ENCODE results near the gene CAMTA1. TPM values are rescaled to one million over a fixed set of nuclear protein-coding genes. Genes with fewer than 3 reads are reported as not detected.
A peak's percentile ranks its signal among the peaks of the same experiment; 100 is the strongest.

CAMTA1 gene
- total and polyA plus RNA-seq, 2 experiments from 2014 or later, result 89.0 to 145 TPM

GRCh38 chr1:7491818-7492173 is 706.5 kb downstream of the CAMTA1 start:
- WGBS (ENCODE audit: low lambda C conversion rate, missing lambda C conversion rate), result 57% methylated on average over 7 of the region's 7 CpGs
- Histone ChIP-seq H3K4me3 (no peak overlapping the region), H2AFZ (no peak overlapping the region), H4K20me1 (ENCODE audit: insufficient read depth, poor library complexity, severe bottlenecking) (no peaks in the 10 kb centered on the region), H3K27me3 (no peaks in the 10 kb centered on the region), H3K4me2 (no peak overlapping the region), H3K36me3 (replicated peaks; ENCODE audit: insufficient read depth, low read depth) (no peaks in the 10 kb centered on the region), H3K9me2 (replicated peaks; ENCODE audit: insufficient read depth) (no peaks in the 10 kb centered on the region), H3K79me2 (no peaks in the 10 kb centered on the region), H3K4me1 (ENCODE audit: insufficient read depth) (peaks cover 15% of the 10 kb centered on the region), H3K27ac (peak overlapping the region; percentile 56), H3K9me3 (ENCODE audit: low read depth) (no peaks in the 10 kb centered on the region)
- DNase-seq (ENCODE audit: low spot score), result no peak
- TF ChIP-seq EZH2phosphoT487 (IDR thresholded peaks at IDR 0.05; ENCODE audit: low read depth, severe bottlenecking, unreplicated experiment) (no peak), EZH2 (IDR thresholded peaks at IDR 0.05; ENCODE audit: borderline replicate concordance) (no peak), CTCF (IDR thresholded peaks at IDR 0.05; ENCODE audit: poor library complexity) (no peak)

DNA sequence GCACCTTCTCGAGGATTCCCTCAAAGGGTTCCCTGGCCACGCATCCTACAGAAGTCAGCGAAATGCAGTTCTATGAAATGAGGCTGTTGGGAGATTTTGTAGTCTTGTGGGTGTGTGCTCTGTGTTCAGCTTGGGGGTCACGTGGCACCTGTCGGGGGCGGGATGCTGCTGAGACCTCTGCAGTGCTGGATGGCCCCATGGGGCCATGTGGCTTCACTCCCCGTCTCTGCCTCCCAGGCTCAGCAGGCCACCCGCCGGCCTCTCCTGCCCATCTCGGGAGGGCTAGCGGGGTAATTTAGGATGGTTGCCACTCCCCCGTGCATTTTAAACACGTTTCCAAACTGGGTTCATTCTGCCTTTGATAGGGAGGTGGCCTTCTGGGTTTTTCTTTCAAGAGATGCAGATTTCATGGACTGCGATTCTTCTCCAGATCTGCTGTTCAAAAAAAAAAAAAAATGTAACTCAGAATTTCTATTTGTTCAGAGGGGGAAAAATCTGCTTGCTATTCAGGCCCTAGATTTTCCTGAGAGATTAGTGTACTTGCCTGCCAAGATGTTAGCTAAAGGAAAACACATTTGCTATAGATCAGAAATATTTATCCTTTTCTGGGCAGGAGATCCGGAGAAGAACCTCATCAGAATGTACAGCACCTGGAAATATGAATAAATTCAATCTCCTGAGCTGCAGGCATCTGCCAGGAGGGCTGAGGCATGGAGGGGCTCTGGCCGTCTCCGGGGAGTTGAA is 708.6 kb downstream of the CAMTA1 start:
- Histone ChIP-seq H3K36me3 (replicated peaks; ENCODE audit: insufficient read depth, low read depth) (no peaks in the 10 kb centered on the region), H3K4me2 (no peak overlapping the region), H3K9me2 (replicated peaks; ENCODE audit: insufficient read depth) (no peaks in the 10 kb centered on the region), H4K20me1 (ENCODE audit: insufficient read depth, poor library complexity, severe bottlenecking) (no peaks in the 10 kb centered on the region), H3K4me1 (ENCODE audit: insufficient read depth) (peaks cover 15% of the 10 kb centered on the region), H3K4me3 (no peak overlapping the region), H2AFZ (no peak overlapping the region), H3K27me3 (no peaks in the 10 kb centered on the region), H3K79me2 (no peaks in the 10 kb centered on the region), H3K9me3 (ENCODE audit: low read depth) (no peaks in the 10 kb centered on the region), H3K27ac (no peak overlapping the region)
- TF ChIP-seq EZH2phosphoT487 (IDR thresholded peaks at IDR 0.05; ENCODE audit: low read depth, severe bottlenecking, unreplicated experiment), result no peak
- TF ChIP-seq CTCF (IDR thresholded peaks at IDR 0.05; ENCODE audit: poor library complexity), result no peak
- no peak for TF ChIP-seq EZH2 (IDR thresholded peaks at IDR 0.05; ENCODE audit: borderline replicate concordance)
- DNase-seq (ENCODE audit: low spot score), result no peak
- WGBS (ENCODE audit: low lambda C conversion rate, missing lambda C conversion rate), result 86% methylated on average over 17 of the region's 17 CpGs

- no peaks in the 10 kb centered on the region for H3K9me3 ChIP-seq (ENCODE audit: low read depth)
- no peak overlapping the region for H3K4me3 ChIP-seq
- TF ChIP-seq EZH2phosphoT487 (IDR thresholded peaks at IDR 0.05; ENCODE audit: low read depth, severe bottlenecking, unreplicated experiment), result no peak
- TF ChIP-seq EZH2 (IDR thresholded peaks at IDR 0.05; ENCODE audit: borderline replicate concordance), result no peak
- no peak for TF ChIP-seq CTCF (IDR thresholded peaks at IDR 0.05; ENCODE audit: poor library complexity)
- no peaks in the 10 kb centered on the region for H3K9me2 ChIP-seq (replicated peaks; ENCODE audit: insufficient read depth)
- no peaks in the 10 kb centered on the region for H3K36me3 ChIP-seq (replicated peaks; ENCODE audit: insufficient read depth, low read depth)
- no peak for DNase-seq (ENCODE audit: low spot score)
- no peak overlapping the region for H3K27ac ChIP-seq
- no peak overlapping the region for H3K4me2 ChIP-seq
- 74% methylated on average over 11 of the region's 11 CpGs for WGBS (ENCODE audit: low lambda C conversion rate, missing lambda C conversion rate)
- no peaks in the 10 kb centered on the region for H4K20me1 ChIP-seq (ENCODE audit: insufficient read depth, poor library complexity, severe bottlenecking)
- no peaks in the 10 kb centered on the region for H3K79me2 ChIP-seq
- no peaks in the 10 kb centered on the region for H3K27me3 ChIP-seq
- peaks cover 14% of the 10 kb centered on the region for H3K4me1 ChIP-seq (ENCODE audit: insufficient read depth)
- no peak overlapping the region for H2AFZ ChIP-seq
Observed at GRCh38 chr1:7495962-7496361, 710.7 kb downstream of the CAMTA1 start.

Measured in hepatocyte (in vitro differentiated cells).